MCF 10A (cell line): ENCODE measurements around the gene HNRNPC. TPM values are rescaled to one million over a fixed set of nuclear protein-coding genes. Genes with fewer than 3 reads are reported as not detected.
A peak's percentile ranks its signal among the peaks of the same experiment; 100 is the strongest.

ENCODE experiments used
- BruUV-seq: library from RNA; stranded (reverse); fragments of 400-500 nt; replicated peaks from 2 replicates; lab custom pipeline; 2021; lab: Mats Ljungman, UMichigan
- CTCF ChIA-PET: fragments of 300-600 bp; sonication (Branson Sonifier 250); formaldehyde crosslinking; extraction: SDS; loops from one replicate; lab custom pipeline; 2021; ENCODE audit warnings: antibody characterized with exemption, inconsistent platforms; lab: Yijun Ruan, JAX
- POLR2A ChIA-PET: fragments of 300-600, 350-650 bp; sonication (Branson Sonifier 250); formaldehyde crosslinking; extraction: SDS; loops from one replicate; lab custom pipeline; 2020; ENCODE audit warnings: antibody characterized with exemption, inconsistent platforms; lab: Yijun Ruan, JAX
- DNase-seq: peaks from one replicate; pipeline ENCODE4 v3.0.0-alpha.2; 2018; ENCODE audit not compliant: unreplicated experiment
- H3K27ac Mint-ChIP-seq: one replicate; pipeline ENCODE4 v1.8.0; 2022; ENCODE audit warnings: mild to moderate bottlenecking, low read depth, mixed read lengths; ENCODE audit not compliant: unreplicated experiment
- H3K27me3 Mint-ChIP-seq: one replicate; pipeline ENCODE4 v1.8.0; 2022; ENCODE audit warnings: mixed read lengths; ENCODE audit not compliant: insufficient read depth, unreplicated experiment
- H3K36me3 Mint-ChIP-seq: one replicate; pipeline ENCODE4 v1.8.0; 2022; ENCODE audit warnings: mild to moderate bottlenecking, moderate library complexity, mixed read lengths; ENCODE audit not compliant: insufficient read depth, unreplicated experiment
- H3K4me1 Mint-ChIP-seq: one replicate; pipeline ENCODE4 v1.8.0; 2022; ENCODE audit warnings: mixed read lengths; ENCODE audit not compliant: insufficient read depth, unreplicated experiment
- H3K4me3 Mint-ChIP-seq: one replicate; pipeline ENCODE4 v1.8.0; 2022; ENCODE audit warnings: mild to moderate bottlenecking, moderate library complexity, mixed read lengths; ENCODE audit not compliant: unreplicated experiment
- H3K9me3 Mint-ChIP-seq: one replicate; pipeline ENCODE4 v1.8.0; 2022; ENCODE audit warnings: mixed read lengths; ENCODE audit not compliant: unreplicated experiment
- CTCF ChIP-seq: fragments of 200-600 bp; IDR thresholded peaks from one replicate; pipeline ENCODE4 v1.8.0; 2022; ENCODE audit warnings: antibody characterized with exemption, mild to moderate bottlenecking; ENCODE audit not compliant: unreplicated experiment
- intact Hi-C: fragments of 100-400 bp; cut with micrococcal nuclease; formaldehyde crosslinking; loops from 2 replicates; pipeline ENCODE4 v1.14.1; 2022
- total RNA-seq: library from RNA; stranded (reverse); gene quantifications from 2 replicates; pipeline ENCODE4 v1.2.3, GENCODE V29; 2022

HNRNPC gene
- total RNA-seq, 1 experiment from 2014 or later = 882 TPM

- Mint-ChIP-seq H3K9me3 (no peaks in the 10 kb centered on the region), H3K4me3 (no peak overlapping the region), H3K4me1 (peaks cover 36% of the 10 kb centered on the region), H3K27ac (no peak overlapping the region), H3K36me3 (peaks cover 100% of the 10 kb centered on the region), H3K27me3 (no peaks in the 10 kb centered on the region)
- intact Hi-C loops = loop anchor here (10.0 kb wide), 1 partner anchor 221 kb away; the partner anchor contains the start of gene CHD8
- no peak for TF ChIP-seq CTCF
- POLR2A ChIA-PET = interaction anchor here (0.6 to 1.6 kb wide), 2 partner anchors 10 to 30 kb away, joined by 5 to 6 read pairs; no protein-coding TSS in a partner anchor
- DNase-seq = no peak
- CTCF ChIA-PET = no interaction called here
- BruUV-seq = no TSS peak
Measured at GRCh38 chr14:21234112-21234511, 35.1 kb downstream of the HNRNPC start.

- POLR2A ChIA-PET = interaction anchor here (0.6 to 1.6 kb wide), 2 partner anchors 11 to 30 kb away, joined by 5 to 6 read pairs; no protein-coding TSS in a partner anchor
- Mint-ChIP-seq H3K27ac (no peak overlapping the region), H3K27me3 (no peaks in the 10 kb centered on the region), H3K36me3 (peaks cover 100% of the 10 kb centered on the region), H3K4me3 (no peak overlapping the region), H3K4me1 (peaks cover 36% of the 10 kb centered on the region), H3K9me3 (no peaks in the 10 kb centered on the region)
- TF ChIP-seq CTCF = no peak
- BruUV-seq = no TSS peak
- intact Hi-C loops = loop anchor here (10.0 kb wide), 1 partner anchor 221 kb away; the partner anchor contains the start of gene CHD8
- CTCF ChIA-PET = interaction anchor here (0.6 to 1.4 kb wide), 5 partner anchors 11 to 218 kb away, joined by 3 to 4 read pairs (median 3); no protein-coding TSS in a partner anchor
- peak; percentile 43 for DNase-seq
Measured at GRCh38 chr14:21233457-21234076, 35.7 kb downstream of the HNRNPC start.

GRCh38 chr14:21231020-21231652 is 38.1 kb downstream of the HNRNPC start:
- no peak for TF ChIP-seq CTCF
- DNase-seq = no peak
- no peaks in the 10 kb centered on the region for H3K9me3 Mint-ChIP-seq
- H3K27ac Mint-ChIP-seq = peak overlapping the region; percentile 76
- ChIA-PET CTCF (interaction anchor here (0.6 to 1.9 kb wide), 6 partner anchors 8 to 804 kb away, joined by 3 to 6 read pairs (median 4); no protein-coding TSS in a partner anchor), POLR2A (interaction anchor here (0.6 to 1.5 kb wide), 7 partner anchors 8 to 16 kb away, joined by 3 to 7 read pairs (median 4); no protein-coding TSS in a partner anchor)
- peaks cover 41% of the 10 kb centered on the region for H3K4me1 Mint-ChIP-seq
- no TSS peak for BruUV-seq
- H3K27me3 Mint-ChIP-seq = no peaks in the 10 kb centered on the region
- H3K4me3 Mint-ChIP-seq = no peak overlapping the region
- peaks cover 100% of the 10 kb centered on the region for H3K36me3 Mint-ChIP-seq
- intact Hi-C loops = loop anchor here (10.0 kb wide), 1 partner anchor 224 kb away; the partner anchor contains the start of gene CHD8

- CTCF ChIA-PET = interaction anchor here (0.8 kb wide), 1 partner anchor 14 kb away, joined by 3 read pairs; no protein-coding TSS in a partner anchor
- no peaks in the 10 kb centered on the region for H3K27me3 Mint-ChIP-seq
- H3K9me3 Mint-ChIP-seq = no peaks in the 10 kb centered on the region
- no peak for TF ChIP-seq CTCF
- H3K36me3 Mint-ChIP-seq = peaks cover 100% of the 10 kb centered on the region
- peaks cover 35% of the 10 kb centered on the region for H3K4me1 Mint-ChIP-seq
- POLR2A ChIA-PET = interaction anchor here (0.6 to 1.3 kb wide), 7 partner anchors 9 to 35 kb away, joined by 3 to 6 read pairs (median 4); no protein-coding TSS in a partner anchor
- H3K27ac Mint-ChIP-seq = peak overlapping the region; percentile 59
- BruUV-seq = TSS peak; percentile 6
- DNase-seq = no peak
- no peak overlapping the region for H3K4me3 Mint-ChIP-seq
- intact Hi-C loops = loop anchor here (10.0 kb wide), 1 partner anchor 225 kb away; the partner anchor contains the start of gene CHD8
Measured at GRCh38 chr14:21229821-21230220, 39.4 kb downstream of the HNRNPC start.
